ENCODE results near the gene ZNF821.

DNA sequence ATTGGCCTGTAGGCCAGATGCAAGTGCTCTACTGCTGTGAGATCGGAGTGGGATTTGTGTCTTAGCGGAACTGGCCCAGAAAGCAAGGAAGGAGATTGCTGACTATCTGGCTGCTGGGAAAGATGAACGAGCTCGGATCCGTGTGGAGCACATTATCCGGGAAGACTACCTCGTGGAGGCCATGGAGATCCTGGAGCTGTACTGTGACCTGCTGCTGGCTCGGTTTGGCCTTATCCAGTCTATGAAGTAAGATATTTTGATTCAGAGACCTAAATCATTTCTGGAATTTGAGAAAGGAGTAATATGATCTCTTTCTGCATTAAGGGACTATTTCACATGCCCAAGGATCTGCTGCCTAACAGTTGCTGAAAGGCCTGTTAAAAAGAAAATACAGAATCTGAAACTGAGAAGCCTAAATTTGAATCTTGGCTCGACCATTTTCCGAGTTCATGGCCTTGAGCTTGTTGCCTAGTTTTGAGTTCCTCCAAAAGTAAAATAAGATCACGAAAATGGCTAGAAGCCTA lies 32.5 kb upstream of the ZNF821 start:
- TF ChIP-seq TOX (CRISPR knock-in tag; IDR thresholded peaks at IDR 0.05; ENCODE audit: borderline replicate concordance) (no peak), ZFP3 (CRISPR knock-in tag; IDR thresholded peaks at IDR 0.05) (no peak), ZNF8 (CRISPR knock-in tag; IDR thresholded peaks at IDR 0.05) (no peak)
- TF ChIP-seq, protein P1, sequence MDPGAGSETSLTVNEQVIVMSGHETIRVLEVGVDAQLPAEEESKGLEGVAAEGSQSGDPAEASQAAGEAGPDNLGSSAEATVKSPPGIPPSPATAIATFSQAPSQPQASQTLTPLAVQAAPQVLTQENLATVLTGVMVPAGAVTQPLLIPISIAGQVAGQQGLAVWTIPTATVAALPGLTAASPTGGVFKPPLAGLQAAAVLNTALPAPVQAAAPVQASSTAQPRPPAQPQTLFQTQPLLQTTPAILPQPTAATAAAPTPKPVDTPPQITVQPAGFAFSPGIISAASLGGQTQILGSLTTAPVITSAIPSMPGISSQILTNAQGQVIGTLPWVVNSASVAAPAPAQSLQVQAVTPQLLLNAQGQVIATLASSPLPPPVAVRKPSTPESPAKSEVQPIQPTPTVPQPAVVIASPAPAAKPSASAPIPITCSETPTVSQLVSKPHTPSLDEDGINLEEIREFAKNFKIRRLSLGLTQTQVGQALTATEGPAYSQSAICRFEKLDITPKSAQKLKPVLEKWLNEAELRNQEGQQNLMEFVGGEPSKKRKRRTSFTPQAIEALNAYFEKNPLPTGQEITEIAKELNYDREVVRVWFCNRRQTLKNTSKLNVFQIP (CRISPR knock-in tag; IDR thresholded peaks at IDR 0.05; ENCODE audit: borderline replicate concordance, low read depth) = no peak
- TF ChIP-seq, protein P2, sequence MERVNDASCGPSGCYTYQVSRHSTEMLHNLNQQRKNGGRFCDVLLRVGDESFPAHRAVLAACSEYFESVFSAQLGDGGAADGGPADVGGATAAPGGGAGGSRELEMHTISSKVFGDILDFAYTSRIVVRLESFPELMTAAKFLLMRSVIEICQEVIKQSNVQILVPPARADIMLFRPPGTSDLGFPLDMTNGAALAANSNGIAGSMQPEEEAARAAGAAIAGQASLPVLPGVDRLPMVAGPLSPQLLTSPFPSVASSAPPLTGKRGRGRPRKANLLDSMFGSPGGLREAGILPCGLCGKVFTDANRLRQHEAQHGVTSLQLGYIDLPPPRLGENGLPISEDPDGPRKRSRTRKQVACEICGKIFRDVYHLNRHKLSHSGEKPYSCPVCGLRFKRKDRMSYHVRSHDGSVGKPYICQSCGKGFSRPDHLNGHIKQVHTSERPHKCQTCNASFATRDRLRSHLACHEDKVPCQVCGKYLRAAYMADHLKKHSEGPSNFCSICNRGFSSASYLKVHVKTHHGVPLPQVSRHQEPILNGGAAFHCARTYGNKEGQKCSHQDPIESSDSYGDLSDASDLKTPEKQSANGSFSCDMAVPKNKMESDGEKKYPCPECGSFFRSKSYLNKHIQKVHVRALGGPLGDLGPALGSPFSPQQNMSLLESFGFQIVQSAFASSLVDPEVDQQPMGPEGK (CRISPR knock-in tag; IDR thresholded peaks at IDR 0.05; ENCODE audit: borderline replicate concordance) = no peak

All from SK-N-SH treated with all-trans-retinoic acid at 6 μM for 48 hours (cell line).